HG03558 (cell line): ENCODE data around the gene POFUT1.
"Not testable (repeated sequence)": the region's sequence is repeated elsewhere in the genome, so short reads cannot be mapped to it uniquely, and the experiment has no call there.

Experiments used
- ATAC-seq: cut with Tn5 transposase; IDR thresholded peaks from one replicate; pipeline ENCODE4 v1.9.1; 2021; ENCODE audit warnings: moderate number of reproducible peaks; ENCODE audit not compliant: unreplicated experiment; ENCODE audit errors: extremely low read depth

The POFUT1 gene

GRCh38 chr20:32232326-32232886 is 24.7 kb downstream of the POFUT1 start:
- no peak for ATAC-seq

GRCh38 chr20:32233286-32233685 is 25.6 kb downstream of the POFUT1 start:
- ATAC-seq = no peak

- ATAC-seq = no peak
These were observed 26.6 kb downstream of the POFUT1 start for GRCh38 chr20:32234135-32234808.

- ATAC-seq = no peak
These were observed 27.8 kb downstream of the POFUT1 start for GRCh38 chr20:32235331-32236047.

- no peak for ATAC-seq
These were observed 28.4 kb downstream of the POFUT1 start for GRCh38 chr20:32236048-32236533.

GRCh38 chr20:32236819-32237218 is 29.1 kb downstream of the POFUT1 start:
- no peak for ATAC-seq

GRCh38 chr20:32237419-32237818 is 29.7 kb downstream of the POFUT1 start:
- no peak for ATAC-seq

- ATAC-seq = no peak
These were observed 31.1 kb downstream of the POFUT1 start for GRCh38 chr20:32238483-32239425.

GRCh38 chr20:32240205-32240604 is 32.5 kb downstream of the POFUT1 start:
- no peak for ATAC-seq

- no peak for ATAC-seq
These were observed 34.1 kb downstream of the POFUT1 start for GRCh38 chr20:32241807-32242206.

- ATAC-seq = no peak
These were observed 36.6 kb downstream of the POFUT1 start for GRCh38 chr20:32244150-32244823.

- no peak for ATAC-seq
These were observed 37.3 kb downstream of the POFUT1 start for GRCh38 chr20:32244959-32245358.

- not testable (repeated sequence) for ATAC-seq
These were observed 38.5 kb downstream of the POFUT1 start for GRCh38 chr20:32246208-32246607.

GRCh38 chr20:32248043-32248442 is 40.4 kb downstream of the POFUT1 start:
- no peak for ATAC-seq

GRCh38 chr20:32249030-32249738 is 41.5 kb downstream of the POFUT1 start:
- ATAC-seq = no peak

GRCh38 chr20:32251470-32251869 is 43.8 kb downstream of the POFUT1 start:
- ATAC-seq = no peak

GRCh38 chr20:32252189-32252588 is 44.5 kb downstream of the POFUT1 start:
- no peak for ATAC-seq

GRCh38 chr20:32260973-32261372 is 53.3 kb downstream of the POFUT1 start:
- ATAC-seq = not testable (repeated sequence)

GRCh38 chr20:32261644-32262043 is 54.0 kb downstream of the POFUT1 start:
- no peak for ATAC-seq
